Measurements from ENCODE around the gene NDUFA12. TPM values are rescaled to one million over a fixed set of nuclear protein-coding genes. Genes with fewer than 3 reads are reported as not detected.

NDUFA12 gene
- total and polyA plus RNA-seq, 2 of the 13 experiments (the other 11 are each of a cell fraction or from before 2014, with no cell fraction given) = 101 to 173 TPM

GRCh38 chr12:94930216-94930654 lies 73.3 kb downstream of the NDUFA12 start (continued):
- TF ChIP-seq PAXIP1 (CRISPR knock-in tag; conservative IDR thresholded peaks at IDR 0.05) (peak; percentile 99), ZBTB4 (CRISPR knock-in tag; IDR thresholded peaks at IDR 0.05; ENCODE audit: borderline replicate concordance) (no peak), NR2F6 (IDR thresholded peaks at IDR 0.05) (peak; percentile 87), NR2F6 (CRISPR knock-in tag; IDR thresholded peaks at IDR 0.05) (peak; percentile 80), ZNF792 (CRISPR knock-in tag; IDR thresholded peaks at IDR 0.05) (0 out of 2 replicates have a peak, but pooled peaks have one; percentile 26), ZNF503 (CRISPR knock-in tag; IDR thresholded peaks at IDR 0.05) (peak; percentile 86; the same call in 1 of the 2 replicates), ZNF18 (CRISPR knock-in tag; IDR thresholded peaks at IDR 0.05; ENCODE audit: insufficient replicate concordance) (peak; percentile 79), ZBTB49 (CRISPR knock-in tag; IDR thresholded peaks at IDR 0.05; ENCODE audit: borderline replicate concordance) (no peak), SIX1 (CRISPR knock-in tag; IDR thresholded peaks at IDR 0.05; ENCODE audit: borderline replicate concordance) (peak; percentile 60; the same call in 1 of the 2 replicates), RCOR2 (CRISPR knock-in tag; IDR thresholded peaks at IDR 0.05) (peak; percentile 72; the same call in 1 of the 2 replicates), ATF6 (CRISPR knock-in tag; conservative IDR thresholded peaks at IDR 0.05) (no peak), ZNF737 (CRISPR knock-in tag; IDR thresholded peaks at IDR 0.05; ENCODE audit: borderline replicate concordance) (no peak), MBD4 (IDR thresholded peaks at IDR 0.05; ENCODE audit: borderline replicate concordance, low read length) (peak; percentile 54; the same call in 1 of the 2 replicates)
